A549 (cell line): ENCODE measurements around the gene LETM1.

Experiments used
- POLR2A ChIP-seq: IDR thresholded peaks from 2 replicates; pipeline ENCODE4 v1.6.1; 2012; ENCODE audit warnings: mild to moderate bottlenecking, low read length
- RNF2 ChIP-seq: fragments of 200-600 bp; sonication (generic); IDR thresholded peaks from 2 replicates; pipeline ENCODE4 v1.6.1; 2016; ENCODE audit warnings: low read depth, mild to moderate bottlenecking, antibody characterized with exemption, moderate library complexity, borderline replicate concordance

- no peak for TF ChIP-seq RNF2
- no peak for TF ChIP-seq POLR2A
Observed at GRCh38 chr4:1783015-1783414, 72.9 kb downstream of the LETM1 start.
